ENCODE data around the gene DNM1.

- TF ChIP-seq CEBPB (IDR thresholded peaks at IDR 0.05; ENCODE audit: low read depth, low read length) (no peak), GABPA (IDR thresholded peaks at IDR 0.05; ENCODE audit: borderline replicate concordance, insufficient read depth, low read length) (no peak), KDM1A (IDR thresholded peaks at IDR 0.05; ENCODE audit: borderline replicate concordance, low read length) (no peak), EZH2 (IDR thresholded peaks at IDR 0.05; ENCODE audit: low read depth, low read length, severe bottlenecking) (no peak), EP300 (IDR thresholded peaks at IDR 0.05; ENCODE audit: borderline replicate concordance in 1 of 2, low read depth in 2 of 2, low read length in 2 of 2) (no peak), FOSL1 (IDR thresholded peaks at IDR 0.05; ENCODE audit: insufficient read depth, low read depth, low read length) (no peak), TAF1 (IDR thresholded peaks at IDR 0.05; ENCODE audit: low read depth, low read length) (no peak), POLR2A (IDR thresholded peaks at IDR 0.05; ENCODE audit: control extremely low read depth in 1 of 2, low read depth in 2 of 2, low read length in 2 of 2) (no peak), GTF2F1 (IDR thresholded peaks at IDR 0.05; ENCODE audit: borderline replicate concordance, low read depth, low read length) (no peak), CHD2 (IDR thresholded peaks at IDR 0.05; ENCODE audit: low read length) (no peak), RAD21 (IDR thresholded peaks at IDR 0.05 in 1 of 2, conservative IDR thresholded peaks at IDR 0.05 in 1 of 2; ENCODE audit: low read depth in 2 of 2, low read length in 2 of 2) (no peak)
- TF ChIP-seq, protein P1, sequence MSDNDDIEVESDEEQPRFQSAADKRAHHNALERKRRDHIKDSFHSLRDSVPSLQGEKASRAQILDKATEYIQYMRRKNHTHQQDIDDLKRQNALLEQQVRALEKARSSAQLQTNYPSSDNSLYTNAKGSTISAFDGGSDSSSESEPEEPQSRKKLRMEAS (IDR thresholded peaks at IDR 0.05) = no peak
- TF ChIP-seq, protein P2, sequence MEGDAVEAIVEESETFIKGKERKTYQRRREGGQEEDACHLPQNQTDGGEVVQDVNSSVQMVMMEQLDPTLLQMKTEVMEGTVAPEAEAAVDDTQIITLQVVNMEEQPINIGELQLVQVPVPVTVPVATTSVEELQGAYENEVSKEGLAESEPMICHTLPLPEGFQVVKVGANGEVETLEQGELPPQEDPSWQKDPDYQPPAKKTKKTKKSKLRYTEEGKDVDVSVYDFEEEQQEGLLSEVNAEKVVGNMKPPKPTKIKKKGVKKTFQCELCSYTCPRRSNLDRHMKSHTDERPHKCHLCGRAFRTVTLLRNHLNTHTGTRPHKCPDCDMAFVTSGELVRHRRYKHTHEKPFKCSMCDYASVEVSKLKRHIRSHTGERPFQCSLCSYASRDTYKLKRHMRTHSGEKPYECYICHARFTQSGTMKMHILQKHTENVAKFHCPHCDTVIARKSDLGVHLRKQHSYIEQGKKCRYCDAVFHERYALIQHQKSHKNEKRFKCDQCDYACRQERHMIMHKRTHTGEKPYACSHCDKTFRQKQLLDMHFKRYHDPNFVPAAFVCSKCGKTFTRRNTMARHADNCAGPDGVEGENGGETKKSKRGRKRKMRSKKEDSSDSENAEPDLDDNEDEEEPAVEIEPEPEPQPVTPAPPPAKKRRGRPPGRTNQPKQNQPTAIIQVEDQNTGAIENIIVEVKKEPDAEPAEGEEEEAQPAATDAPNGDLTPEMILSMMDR (IDR thresholded peaks at IDR 0.05; ENCODE audit: control extremely low read depth in 1 of 3, insufficient read depth in 1 of 3, low read depth in 1 of 3, low read length in 3 of 3) = no peak
Measured at GRCh38 chr9:128254362-128254761, 51.2 kb downstream of the DNM1 start.
